Activated naive CD4-positive, alpha-beta T cell treated with anti-CD3 and anti-CD28 coated beads, Interleukin-2, amount 10 ng/mL, durations not matched to agents 7 days and 5 days (primary cell): ENCODE results near the gene PTPRT.

ENCODE experiments used
- CTCF ChIA-PET: fragments of 350-600 bp; sonication (Branson Sonifier 250); formaldehyde crosslinking; loops from one replicate; lab custom pipeline; 2021; ENCODE audit warnings: antibody characterized with exemption; lab: Charles Lee
- DNase-seq: peaks from one replicate; pipeline ENCODE4 v3.0.0-alpha.2; 2020
- H3K27ac Mint-ChIP-seq: one replicate; pipeline ENCODE4 v1.8.0; 2021; ENCODE audit warnings: mild to moderate bottlenecking, moderate library complexity, mixed read lengths
- H3K27me3 Mint-ChIP-seq: one replicate; pipeline ENCODE4 v1.8.0; 2021; ENCODE audit warnings: mild to moderate bottlenecking, mixed read lengths
- H3K36me3 Mint-ChIP-seq: one replicate; pipeline ENCODE4 v1.8.0; 2021; ENCODE audit warnings: mixed read lengths
- H3K4me1 Mint-ChIP-seq: one replicate; pipeline ENCODE4 v1.8.0; 2021; ENCODE audit warnings: mixed read lengths
- H3K4me3 Mint-ChIP-seq: one replicate; pipeline ENCODE4 v1.8.0; 2021; ENCODE audit warnings: mild to moderate bottlenecking, moderate library complexity, mixed read lengths
- H3K9me3 Mint-ChIP-seq: one replicate; pipeline ENCODE4 v1.8.0; 2021; ENCODE audit warnings: mixed read lengths

Gene PTPRT

DNA sequence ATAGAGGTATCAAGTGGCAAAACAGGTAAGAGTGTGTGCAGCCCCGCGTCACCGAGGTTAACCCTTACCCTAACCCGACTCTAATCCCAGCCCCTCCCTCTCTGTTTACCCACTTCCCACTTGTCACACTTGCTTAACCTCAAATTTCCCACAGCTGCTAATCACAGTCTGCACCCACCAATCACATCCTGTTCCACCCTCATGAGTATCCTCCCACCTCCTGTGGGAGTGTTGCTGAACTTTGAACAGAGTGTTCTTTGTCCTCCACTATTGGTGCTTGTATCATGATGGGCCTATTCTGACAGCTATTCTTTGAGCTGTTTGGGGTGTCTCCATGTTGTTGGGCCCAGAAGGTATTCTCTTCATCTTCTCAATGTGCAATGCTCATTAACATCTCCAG lies 487.8 kb downstream of the PTPRT start:
- H3K4me3 Mint-ChIP-seq: no peak overlapping the region
- no peak for DNase-seq
- no peak overlapping the region for H3K27ac Mint-ChIP-seq
- no peaks in the 10 kb centered on the region for H3K27me3 Mint-ChIP-seq
- H3K36me3 Mint-ChIP-seq: no peaks in the 10 kb centered on the region
- CTCF ChIA-PET: no interaction called here
- peaks cover 24% of the 10 kb centered on the region for H3K9me3 Mint-ChIP-seq
- no peaks in the 10 kb centered on the region for H3K4me1 Mint-ChIP-seq

DNA sequence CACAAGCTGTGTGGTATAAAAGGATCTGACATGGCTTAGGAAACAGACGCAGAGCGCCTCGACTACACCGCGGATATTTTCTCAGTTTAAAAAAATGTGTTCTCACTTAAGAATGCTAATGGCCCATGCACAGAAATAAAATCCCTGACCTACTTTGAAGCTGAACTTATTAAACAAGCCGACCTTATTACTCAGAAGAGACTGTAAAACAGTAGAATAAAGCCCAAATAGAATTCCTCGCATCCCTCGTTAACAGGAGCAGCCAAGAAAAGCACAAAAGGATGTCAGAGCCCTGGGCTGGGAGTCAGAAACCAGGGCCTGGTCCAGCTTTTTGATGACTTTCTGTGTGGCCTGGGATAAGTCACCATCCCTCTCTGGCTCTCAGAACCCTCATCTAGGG lies 489.3 kb downstream of the PTPRT start:
- no peaks in the 10 kb centered on the region for H3K27me3 Mint-ChIP-seq
- no peaks in the 10 kb centered on the region for H3K4me1 Mint-ChIP-seq
- CTCF ChIA-PET: no interaction called here
- no peak overlapping the region for H3K4me3 Mint-ChIP-seq
- no peak for DNase-seq
- no peaks in the 10 kb centered on the region for H3K36me3 Mint-ChIP-seq
- H3K27ac Mint-ChIP-seq: no peak overlapping the region
- peaks cover 24% of the 10 kb centered on the region for H3K9me3 Mint-ChIP-seq

- no peak for DNase-seq
- H3K27me3 Mint-ChIP-seq: no peaks in the 10 kb centered on the region
- no peak overlapping the region for H3K27ac Mint-ChIP-seq
- no peaks in the 10 kb centered on the region for H3K4me1 Mint-ChIP-seq
- H3K9me3 Mint-ChIP-seq: peaks cover 12% of the 10 kb centered on the region
- no peaks in the 10 kb centered on the region for H3K36me3 Mint-ChIP-seq
- H3K4me3 Mint-ChIP-seq: no peak overlapping the region
- CTCF ChIA-PET: no interaction called here
Observed at GRCh38 chr20:42697962-42698361, 491.7 kb downstream of the PTPRT start.

GRCh38 chr20:42690842-42691437 lies 498.8 kb downstream of the PTPRT start:
- CTCF ChIA-PET: no interaction called here
- no peaks in the 10 kb centered on the region for H3K4me1 Mint-ChIP-seq
- H3K27me3 Mint-ChIP-seq: no peaks in the 10 kb centered on the region
- no peak overlapping the region for H3K4me3 Mint-ChIP-seq
- H3K9me3 Mint-ChIP-seq: peaks cover 22% of the 10 kb centered on the region
- H3K36me3 Mint-ChIP-seq: no peaks in the 10 kb centered on the region
- no peak for DNase-seq
- H3K27ac Mint-ChIP-seq: no peak overlapping the region

DNA sequence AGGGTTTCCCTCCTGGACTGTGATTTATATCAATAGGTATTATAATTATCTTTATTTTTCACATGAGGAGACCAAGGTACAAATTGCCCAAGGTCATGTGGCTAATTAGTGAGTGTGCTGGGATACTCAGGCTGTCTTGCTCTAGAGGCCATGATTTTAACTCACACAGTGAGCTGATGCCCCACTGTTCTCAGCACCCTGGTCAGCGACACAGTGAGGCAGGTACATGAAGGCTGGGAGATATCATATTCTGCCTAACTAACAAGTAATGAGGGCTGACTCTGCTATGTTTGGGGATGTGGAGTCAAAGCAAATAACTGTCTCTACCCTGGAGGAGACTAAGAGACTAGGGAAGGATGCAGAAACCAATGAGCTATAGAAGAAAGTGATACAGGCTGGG lies 501.1 kb downstream of the PTPRT start:
- no peak overlapping the region for H3K27ac Mint-ChIP-seq
- no peaks in the 10 kb centered on the region for H3K4me1 Mint-ChIP-seq
- no peak overlapping the region for H3K4me3 Mint-ChIP-seq
- peaks cover 21% of the 10 kb centered on the region for H3K9me3 Mint-ChIP-seq
- CTCF ChIA-PET: no interaction called here
- H3K27me3 Mint-ChIP-seq: no peaks in the 10 kb centered on the region
- no peaks in the 10 kb centered on the region for H3K36me3 Mint-ChIP-seq
- no peak for DNase-seq

GRCh38 chr20:42686057-42686456 lies 503.6 kb downstream of the PTPRT start:
- H3K27ac Mint-ChIP-seq: no peak overlapping the region
- CTCF ChIA-PET: interaction anchor here (0.6 kb wide), 1 partner anchor 726 kb away, joined by 4 read pairs; no protein-coding TSS in a partner anchor

DNA sequence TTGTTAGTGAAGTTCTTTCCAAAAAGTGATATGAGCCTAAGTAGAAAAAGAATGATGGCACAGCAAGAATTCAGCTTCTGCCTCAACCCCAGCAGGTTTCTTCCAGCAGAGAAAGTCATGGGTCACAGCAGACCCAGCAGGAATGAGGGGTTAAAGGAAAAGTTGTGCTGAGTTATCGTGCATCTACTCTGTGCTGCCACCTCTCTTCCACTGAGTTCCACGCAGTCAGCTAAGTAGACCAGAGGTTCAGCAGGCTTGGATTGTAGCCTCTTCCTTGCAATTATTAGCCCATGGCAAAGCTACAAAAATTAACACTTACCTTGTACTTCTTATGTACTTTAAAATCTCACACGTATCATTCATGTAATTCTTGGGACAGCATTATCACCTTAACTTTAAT lies 510.8 kb downstream of the PTPRT start:
- peaks cover 8% of the 10 kb centered on the region for H3K9me3 Mint-ChIP-seq
- CTCF ChIA-PET: no interaction called here

More at GRCh38 chr20:42686057-42686456, 503.6 kb downstream of the PTPRT start:
- no peaks in the 10 kb centered on the region for H3K27me3 Mint-ChIP-seq
- no peaks in the 10 kb centered on the region for H3K4me1 Mint-ChIP-seq
- peaks cover 25% of the 10 kb centered on the region for H3K9me3 Mint-ChIP-seq
- H3K36me3 Mint-ChIP-seq: no peaks in the 10 kb centered on the region
- DNase-seq: no peak
- no peak overlapping the region for H3K4me3 Mint-ChIP-seq

GRCh38 chr20:42656130-42656529 lies 533.6 kb downstream of the PTPRT start:
- no peak for DNase-seq
- H3K9me3 Mint-ChIP-seq: peaks cover 8% of the 10 kb centered on the region
- no peak overlapping the region for H3K27ac Mint-ChIP-seq
- no peaks in the 10 kb centered on the region for H3K27me3 Mint-ChIP-seq
- no peaks in the 10 kb centered on the region for H3K4me1 Mint-ChIP-seq
- no peaks in the 10 kb centered on the region for H3K36me3 Mint-ChIP-seq
- H3K4me3 Mint-ChIP-seq: no peak overlapping the region
- CTCF ChIA-PET: no interaction called here

More for the DNA sequence above, 510.8 kb downstream of the PTPRT start:
- DNase-seq: no peak
- no peak overlapping the region for H3K27ac Mint-ChIP-seq
- H3K36me3 Mint-ChIP-seq: no peaks in the 10 kb centered on the region
- H3K27me3 Mint-ChIP-seq: no peaks in the 10 kb centered on the region
- H3K4me1 Mint-ChIP-seq: no peaks in the 10 kb centered on the region
- no peak overlapping the region for H3K4me3 Mint-ChIP-seq

GRCh38 chr20:42652266-42652665 lies 537.4 kb downstream of the PTPRT start:
- H3K27me3 Mint-ChIP-seq: no peaks in the 10 kb centered on the region
- peaks cover 11% of the 10 kb centered on the region for H3K9me3 Mint-ChIP-seq
- CTCF ChIA-PET: no interaction called here

DNA sequence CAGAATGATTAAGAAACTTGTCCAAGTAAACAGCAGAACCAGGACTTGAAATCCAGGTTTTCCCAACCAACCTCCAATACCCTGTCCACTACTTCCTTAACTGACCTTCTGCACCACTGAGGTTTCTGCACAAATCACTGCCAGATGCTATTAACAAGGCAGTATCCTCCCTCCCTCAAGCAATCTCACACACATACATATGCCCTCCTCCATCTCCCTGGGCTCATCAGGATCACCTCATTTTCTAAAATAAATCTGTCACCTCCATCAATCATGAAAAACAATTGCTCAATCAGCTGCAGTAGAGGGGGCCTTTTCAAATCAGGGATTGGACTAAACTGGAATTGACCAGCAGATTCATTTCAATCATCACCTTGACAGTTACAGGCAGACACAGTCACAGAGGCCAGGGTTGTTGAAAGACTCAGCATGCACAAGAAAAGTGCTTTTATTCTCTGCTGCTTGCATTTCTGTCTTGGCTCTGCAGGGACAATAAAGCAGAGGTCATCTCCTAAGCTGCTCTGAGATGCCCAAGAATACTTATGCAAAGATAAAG lies 539.4 kb downstream of the PTPRT start:
- Mint-ChIP-seq H3K36me3 (no peaks in the 10 kb centered on the region), H3K27ac (no peak overlapping the region), H3K9me3 (peaks cover 11% of the 10 kb centered on the region), H3K4me3 (no peak overlapping the region), H3K4me1 (no peaks in the 10 kb centered on the region), H3K27me3 (no peaks in the 10 kb centered on the region)
- CTCF ChIA-PET: no interaction called here
- DNase-seq: no peak

More at GRCh38 chr20:42652266-42652665, 537.4 kb downstream of the PTPRT start:
- DNase-seq: no peak
- Mint-ChIP-seq H3K36me3 (no peaks in the 10 kb centered on the region), H3K4me3 (no peak overlapping the region), H3K27ac (no peak overlapping the region), H3K4me1 (no peaks in the 10 kb centered on the region)

GRCh38 chr20:42649748-42650147 lies 540.0 kb downstream of the PTPRT start:
- no peak for DNase-seq
- H3K36me3 Mint-ChIP-seq: no peaks in the 10 kb centered on the region
- H3K4me3 Mint-ChIP-seq: no peak overlapping the region
- CTCF ChIA-PET: no interaction called here
- H3K9me3 Mint-ChIP-seq: peaks cover 13% of the 10 kb centered on the region
- no peak overlapping the region for H3K27ac Mint-ChIP-seq
- no peaks in the 10 kb centered on the region for H3K27me3 Mint-ChIP-seq
- H3K4me1 Mint-ChIP-seq: no peaks in the 10 kb centered on the region

DNA sequence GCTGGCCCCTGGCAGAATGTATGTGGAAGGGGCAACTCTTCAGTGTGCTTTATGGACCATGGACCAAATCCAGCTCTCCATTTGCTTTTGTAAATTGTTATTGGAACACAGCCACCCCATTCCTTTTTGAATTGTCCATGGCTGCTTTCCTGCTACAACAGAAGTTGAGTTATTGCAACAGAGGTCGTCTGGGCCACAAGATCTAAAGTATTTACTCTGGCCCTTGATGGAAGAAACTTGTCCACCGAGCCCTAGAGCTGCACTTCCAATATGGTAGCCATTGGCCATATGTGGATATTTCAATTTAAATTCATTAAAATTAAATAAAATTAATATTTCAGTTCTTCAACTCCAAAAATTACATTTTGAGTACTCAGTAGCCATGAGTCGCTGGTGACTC lies 543.5 kb downstream of the PTPRT start:
- H3K27ac Mint-ChIP-seq: no peak overlapping the region
- no peaks in the 10 kb centered on the region for H3K4me1 Mint-ChIP-seq
- CTCF ChIA-PET: no interaction called here
- no peaks in the 10 kb centered on the region for H3K27me3 Mint-ChIP-seq
- H3K4me3 Mint-ChIP-seq: no peak overlapping the region
- peaks cover 12% of the 10 kb centered on the region for H3K9me3 Mint-ChIP-seq
- H3K36me3 Mint-ChIP-seq: no peaks in the 10 kb centered on the region
- no peak for DNase-seq

- DNase-seq: no peak
- no peaks in the 10 kb centered on the region for H3K36me3 Mint-ChIP-seq
- no peak overlapping the region for H3K27ac Mint-ChIP-seq
- H3K4me3 Mint-ChIP-seq: no peak overlapping the region
- H3K4me1 Mint-ChIP-seq: no peaks in the 10 kb centered on the region
- peaks cover 4% of the 10 kb centered on the region for H3K9me3 Mint-ChIP-seq
- CTCF ChIA-PET: no interaction called here
- no peaks in the 10 kb centered on the region for H3K27me3 Mint-ChIP-seq
Observed at GRCh38 chr20:42641886-42642285, 547.8 kb downstream of the PTPRT start.

DNA sequence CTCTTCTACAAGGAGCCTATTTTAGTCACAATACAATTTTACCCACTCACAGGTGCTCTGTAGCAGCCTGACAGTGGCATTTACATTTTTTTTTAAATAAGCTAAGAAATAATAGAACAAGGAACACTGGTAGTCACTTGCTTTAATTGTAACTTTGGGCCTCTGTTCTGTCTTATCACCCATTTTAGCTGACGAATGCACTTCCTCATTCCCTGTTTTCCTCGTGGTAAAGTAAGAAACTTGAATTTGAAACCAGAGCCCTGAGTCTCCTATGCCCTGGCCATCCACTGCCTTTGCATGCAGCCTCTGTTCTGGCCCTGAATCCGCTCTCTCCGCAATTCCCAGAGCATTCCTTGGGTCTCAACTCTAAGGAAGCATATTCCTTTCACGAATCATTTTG lies 550.6 kb downstream of the PTPRT start:
- peaks cover 2% of the 10 kb centered on the region for H3K9me3 Mint-ChIP-seq
- CTCF ChIA-PET: no interaction called here

DNA sequence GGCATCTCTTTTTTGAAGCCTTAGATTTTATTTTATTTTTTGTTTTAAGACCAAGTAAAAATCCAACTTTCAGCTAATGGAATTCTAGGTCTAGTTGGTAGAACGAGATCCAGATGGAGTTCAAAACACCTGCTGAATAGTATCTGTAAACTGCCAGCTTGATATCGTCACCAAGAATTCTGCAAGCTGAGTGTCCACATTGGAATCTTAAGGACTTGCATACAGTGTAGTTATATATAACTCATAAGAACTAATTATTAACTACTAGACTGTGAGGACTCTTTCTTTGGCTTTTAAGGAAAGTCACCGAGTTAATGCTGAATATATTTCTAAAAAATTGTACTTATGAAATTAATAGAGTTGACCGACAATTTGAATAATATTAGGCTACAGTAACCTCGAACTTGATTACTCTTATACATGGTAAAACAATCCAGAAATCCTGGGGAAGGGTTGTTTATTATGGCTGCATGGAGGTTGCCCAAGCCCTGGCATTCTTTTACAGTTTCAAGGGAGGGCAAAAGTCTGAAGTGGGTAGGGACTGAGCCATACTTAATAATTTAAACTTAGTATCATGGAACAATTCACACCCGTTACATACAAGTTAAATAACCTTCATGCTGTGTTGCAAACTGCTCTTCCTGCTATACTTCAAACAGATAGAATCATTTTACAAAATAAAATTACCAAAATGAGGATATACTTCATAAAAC lies 553.9 kb downstream of the PTPRT start:
- no peaks in the 10 kb centered on the region for H3K36me3 Mint-ChIP-seq
- H3K27me3 Mint-ChIP-seq: no peaks in the 10 kb centered on the region
- no peak overlapping the region for H3K27ac Mint-ChIP-seq
- H3K4me3 Mint-ChIP-seq: no peak overlapping the region
- no peak for DNase-seq
- CTCF ChIA-PET: no interaction called here
- H3K9me3 Mint-ChIP-seq: peaks cover 2% of the 10 kb centered on the region
- H3K4me1 Mint-ChIP-seq: no peaks in the 10 kb centered on the region

More for the DNA sequence above, 550.6 kb downstream of the PTPRT start:
- H3K4me3 Mint-ChIP-seq: no peak overlapping the region
- no peak for DNase-seq
- H3K27ac Mint-ChIP-seq: no peak overlapping the region
- no peaks in the 10 kb centered on the region for H3K36me3 Mint-ChIP-seq
- H3K4me1 Mint-ChIP-seq: no peaks in the 10 kb centered on the region
- H3K27me3 Mint-ChIP-seq: no peaks in the 10 kb centered on the region
